Cardiac fibroblast (primary cell): ENCODE measurements around the gene NFKBIL1.

Experiments used
- DNase-seq, 2 donors: peaks; one replicate each; pipeline versions ENCODE4 v3.0.0 to v3.0.0-alpha.2; 2010; ENCODE audit warnings: low read depth in 2 of 2
- H3K4me3 ChIP-seq, 2 donors: replicated peaks in 1 of 2; 1 replicate in 1 of 2; 2 replicates in 1 of 2; pipeline ENCODE4 v1.5.1; 2011; ENCODE audit warnings: low read depth in 2 of 2, low read length in 2 of 2, mild to moderate bottlenecking in 2 of 2, moderate library complexity in 1 of 2
- TF ChIP-seq, protein P1 (sequence below): IDR thresholded peaks from one replicate; pipeline ENCODE4 v1.5.1; 2011; ENCODE audit warnings: low read depth, mild to moderate bottlenecking, low read length, inconsistent platforms

The NFKBIL1 gene

GRCh38 chr6:31592396-31592771, 45.0 kb downstream of the NFKBIL1 start:
- H3K4me3 ChIP-seq: no peak overlapping the region

GRCh38 chr6:31597006-31597405, 49.6 kb downstream of the NFKBIL1 start:
- TF ChIP-seq, protein P1, sequence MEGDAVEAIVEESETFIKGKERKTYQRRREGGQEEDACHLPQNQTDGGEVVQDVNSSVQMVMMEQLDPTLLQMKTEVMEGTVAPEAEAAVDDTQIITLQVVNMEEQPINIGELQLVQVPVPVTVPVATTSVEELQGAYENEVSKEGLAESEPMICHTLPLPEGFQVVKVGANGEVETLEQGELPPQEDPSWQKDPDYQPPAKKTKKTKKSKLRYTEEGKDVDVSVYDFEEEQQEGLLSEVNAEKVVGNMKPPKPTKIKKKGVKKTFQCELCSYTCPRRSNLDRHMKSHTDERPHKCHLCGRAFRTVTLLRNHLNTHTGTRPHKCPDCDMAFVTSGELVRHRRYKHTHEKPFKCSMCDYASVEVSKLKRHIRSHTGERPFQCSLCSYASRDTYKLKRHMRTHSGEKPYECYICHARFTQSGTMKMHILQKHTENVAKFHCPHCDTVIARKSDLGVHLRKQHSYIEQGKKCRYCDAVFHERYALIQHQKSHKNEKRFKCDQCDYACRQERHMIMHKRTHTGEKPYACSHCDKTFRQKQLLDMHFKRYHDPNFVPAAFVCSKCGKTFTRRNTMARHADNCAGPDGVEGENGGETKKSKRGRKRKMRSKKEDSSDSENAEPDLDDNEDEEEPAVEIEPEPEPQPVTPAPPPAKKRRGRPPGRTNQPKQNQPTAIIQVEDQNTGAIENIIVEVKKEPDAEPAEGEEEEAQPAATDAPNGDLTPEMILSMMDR: peak; percentile 41
- peak; percentile 48 to 54 for DNase-seq
- no peak overlapping the region for H3K4me3 ChIP-seq

More at GRCh38 chr6:31592396-31592771, 45.0 kb downstream of the NFKBIL1 start:
- DNase-seq: no peak
- TF ChIP-seq, protein P1: no peak

DNA sequence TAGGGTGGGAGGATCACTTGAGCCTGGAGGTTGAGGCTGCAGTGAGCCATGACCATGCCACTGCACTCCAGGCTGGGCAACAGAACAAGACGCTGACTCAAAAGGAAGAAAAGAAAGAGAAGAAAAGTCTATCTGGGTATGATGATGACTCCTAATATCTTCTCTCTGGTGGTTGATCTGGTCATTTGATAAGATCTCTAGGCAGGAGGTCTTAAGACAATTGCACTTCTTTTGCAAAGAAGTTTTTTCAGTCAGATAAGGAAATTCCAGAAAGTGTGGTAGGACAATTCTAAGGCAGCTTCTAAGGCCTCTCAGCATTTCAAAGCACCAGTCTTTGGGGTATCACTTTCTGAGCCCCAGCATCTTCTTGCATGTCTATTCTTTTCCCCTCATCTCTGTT, 59.9 kb downstream of the NFKBIL1 start:
- no peak for DNase-seq
- TF ChIP-seq, protein P1: no peak
- H3K4me3 ChIP-seq: no peak overlapping the region
